H9 (cell line): Measurements from ENCODE around the gene PRPF8. TPM values are rescaled to one million over a fixed set of nuclear protein-coding genes. Genes with fewer than 3 reads are reported as not detected.

Source experiments
- DNase-seq: peaks from one replicate; pipeline ENCODE4 v3.0.0-alpha.2; 2017
- H2AFZ ChIP-seq: one replicate; pipeline ENCODE4 v1.6.1; 2013; ENCODE audit warnings: mild to moderate bottlenecking, low read length, control low read depth, moderate library complexity
- H2AK5ac ChIP-seq: 2 replicates; pipeline ENCODE4 v1.6.1; 2013; ENCODE audit warnings: low read length, control low read depth, mixed read lengths; ENCODE audit not compliant: insufficient read length
- H2BK120ac ChIP-seq: one replicate; pipeline ENCODE4 v1.6.1; 2013; ENCODE audit warnings: low read depth, mild to moderate bottlenecking, low read length, control low read depth, inconsistent platforms; ENCODE audit not compliant: poor library complexity, severe bottlenecking
- H2BK12ac ChIP-seq: 2 replicates; pipeline ENCODE4 v1.6.1; 2013; ENCODE audit warnings: low read length, control low read depth, mixed read lengths, low read depth; ENCODE audit not compliant: insufficient read length
- H2BK15ac ChIP-seq: 2 replicates; pipeline ENCODE4 v1.6.1; 2013; ENCODE audit warnings: low read depth, low read length, control low read depth
- H2BK20ac ChIP-seq: one replicate; pipeline ENCODE4 v1.6.1; 2013; ENCODE audit warnings: low read depth, mild to moderate bottlenecking, low read length, control low read depth, inconsistent platforms; ENCODE audit not compliant: poor library complexity, severe bottlenecking
- H2BK5ac ChIP-seq: 2 replicates; pipeline ENCODE4 v1.6.1; 2013; ENCODE audit warnings: low read length, control low read depth, mixed read lengths; ENCODE audit not compliant: insufficient read length
- H3K14ac ChIP-seq: 2 replicates; pipeline ENCODE4 v1.6.1; 2013; ENCODE audit warnings: low read length, control low read depth; ENCODE audit not compliant: insufficient read depth
- H3K18ac ChIP-seq: 2 replicates; pipeline ENCODE4 v1.6.1; 2013; ENCODE audit warnings: low read depth, mild to moderate bottlenecking, mixed read lengths, low read length, control low read depth; ENCODE audit not compliant: insufficient read length
- H3K23ac ChIP-seq: 2 replicates; pipeline ENCODE4 v1.6.1; 2013; ENCODE audit warnings: low read length, control low read depth, mixed read lengths, low read depth; ENCODE audit not compliant: insufficient read length
- H3K23me2 ChIP-seq: 2 replicates; pipeline ENCODE4 v1.6.1; 2013; ENCODE audit warnings: low read depth, mild to moderate bottlenecking, mixed read lengths, low read length, control low read depth; ENCODE audit not compliant: insufficient read length, poor library complexity, severe bottlenecking
- H3K27ac ChIP-seq: 2 replicates; pipeline ENCODE4 v1.5.1; 2013; ENCODE audit warnings: low read length, control low read depth, mixed read lengths, low read depth; ENCODE audit not compliant: insufficient read length
- H3K27me3 ChIP-seq: 2 replicates; pipeline ENCODE4 v1.6.1; 2013; ENCODE audit warnings: low read length, control low read depth, inconsistent platforms; ENCODE audit not compliant: insufficient read depth
- H3K4ac ChIP-seq: 2 replicates; pipeline ENCODE4 v1.6.1; 2013; ENCODE audit warnings: low read depth, mild to moderate bottlenecking, control low read depth, inconsistent platforms, low read length, moderate library complexity
- H3K4me1 ChIP-seq: 2 replicates; pipeline ENCODE4 v1.6.1; 2013; ENCODE audit warnings: low read length, control low read depth, inconsistent platforms; ENCODE audit not compliant: insufficient read depth
- H3K4me2 ChIP-seq: 2 replicates; pipeline ENCODE4 v1.6.1; 2013; ENCODE audit warnings: low read length, control low read depth, mixed read lengths; ENCODE audit not compliant: insufficient read length, insufficient read depth
- H3K56ac ChIP-seq: 2 replicates; pipeline ENCODE4 v1.6.1; 2013; ENCODE audit warnings: low read depth, mild to moderate bottlenecking, mixed read lengths, low read length, control low read depth; ENCODE audit not compliant: insufficient read length
- H3K79me1 ChIP-seq: 2 replicates; pipeline ENCODE4 v1.6.1; 2013; ENCODE audit warnings: low read depth, mild to moderate bottlenecking, moderate library complexity, low read length, control low read depth, inconsistent platforms; ENCODE audit not compliant: insufficient read depth, poor library complexity, severe bottlenecking
- H3K79me2 ChIP-seq: 2 replicates; pipeline ENCODE4 v1.6.1; 2013; ENCODE audit warnings: low read length, control low read depth, inconsistent platforms; ENCODE audit not compliant: insufficient read depth
- H3K9ac ChIP-seq: 2 replicates; pipeline ENCODE4 v1.6.1; 2013; ENCODE audit warnings: low read length, control low read depth, mixed read lengths; ENCODE audit not compliant: insufficient read length; ENCODE audit errors: extremely low read depth
- H3K9me3 ChIP-seq: one replicate; pipeline ENCODE4 v1.6.1; 2013; ENCODE audit warnings: low read depth, low read length, inconsistent platforms; ENCODE audit not compliant: control insufficient read depth
- H3T11ph ChIP-seq: one replicate; pipeline ENCODE4 v1.6.1; 2013; ENCODE audit warnings: mild to moderate bottlenecking, low read length, control low read depth, inconsistent platforms
- H4K20me1 ChIP-seq: one replicate; pipeline ENCODE4 v1.6.1; 2013; ENCODE audit not compliant: control insufficient read depth, insufficient read length, insufficient read depth
- H4K5ac ChIP-seq: 2 replicates; pipeline ENCODE4 v1.6.1; 2013; ENCODE audit warnings: low read depth, mild to moderate bottlenecking, mixed read lengths, low read length, control low read depth; ENCODE audit not compliant: insufficient read length
- H4K8ac ChIP-seq: replicated peaks from 2 replicates; pipeline ENCODE4 v1.6.1; 2013; ENCODE audit warnings: low read length, control low read depth, mixed read lengths, low read depth; ENCODE audit not compliant: insufficient read length
- H4K91ac ChIP-seq: 2 replicates; pipeline ENCODE4 v1.6.1; 2013; ENCODE audit warnings: low read depth, mild to moderate bottlenecking, moderate library complexity, mixed read lengths, low read length, control low read depth; ENCODE audit not compliant: insufficient read length
- H3K27ac Mint-ChIP-seq, 3 experiments: 2 replicates in 2 of 3; 3 replicates in 1 of 3; pipeline ENCODE4 v1.8.0; 2020 to 2021; ENCODE audit warnings: mixed read lengths in 3 of 3, mild to moderate bottlenecking in 1 of 3, moderate library complexity in 1 of 3
- H3K27me3 Mint-ChIP-seq: 2 replicates; pipeline ENCODE4 v1.8.0; 2021; ENCODE audit warnings: low read depth, mild to moderate bottlenecking, moderate library complexity, mixed read lengths
- H3K36me3 Mint-ChIP-seq, 3 experiments: 2 replicates in 2 of 3; 3 replicates in 1 of 3; pipeline ENCODE4 v1.8.0; 2020 to 2021; ENCODE audit warnings: low read depth in 3 of 3, mixed read lengths in 3 of 3; ENCODE audit not compliant: insufficient read depth in 1 of 3
- H3K4me1 Mint-ChIP-seq, 2 experiments: 2 replicates each; pipeline ENCODE4 v1.8.0; 2020; ENCODE audit warnings: mixed read lengths in 2 of 2
- H3K4me3 Mint-ChIP-seq, 2 experiments: 2 replicates in 1 of 2; 3 replicates in 1 of 2; pipeline ENCODE4 v1.8.0; 2020 to 2021; ENCODE audit warnings: mild to moderate bottlenecking in 2 of 2, mixed read lengths in 2 of 2, moderate library complexity in 1 of 2
- H3K9me3 Mint-ChIP-seq, 2 experiments: 2 replicates in 1 of 2; 3 replicates in 1 of 2; pipeline ENCODE4 v1.8.0; 2020; ENCODE audit warnings: mild to moderate bottlenecking in 2 of 2, mixed read lengths in 2 of 2, moderate library complexity in 1 of 2
- WGBS: extraction: QIAGEN DNeasy Blood & Tissue Kit; methylation state at CpG from one replicate; pipeline ENCODE4 v1.1.7; 2013; ENCODE audit warnings: missing lambda C conversion rate, low lambda C conversion rate, mixed read lengths; ENCODE audit not compliant: insufficient read length; ENCODE audit errors: extremely low coverage; 5-methylcytosine and 5-hydroxymethylcytosine counted together
- total RNA-seq: library from RNA; stranded (reverse); gene quantifications from 2 replicates; pipeline ENCODE4 v1.2.1, GENCODE V29; 2021
- TF ChIP-seq, protein P1 (sequence below): fragments of 200-600 bp; sonication (generic); conservative IDR thresholded peaks from 3 replicates; pipeline ENCODE4 v1.8.0; 2021; ENCODE audit warnings: antibody characterized with exemption, mild to moderate bottlenecking

PRPF8 gene
- total RNA-seq, 1 experiment from 2014 or later: 408 TPM

DNA sequence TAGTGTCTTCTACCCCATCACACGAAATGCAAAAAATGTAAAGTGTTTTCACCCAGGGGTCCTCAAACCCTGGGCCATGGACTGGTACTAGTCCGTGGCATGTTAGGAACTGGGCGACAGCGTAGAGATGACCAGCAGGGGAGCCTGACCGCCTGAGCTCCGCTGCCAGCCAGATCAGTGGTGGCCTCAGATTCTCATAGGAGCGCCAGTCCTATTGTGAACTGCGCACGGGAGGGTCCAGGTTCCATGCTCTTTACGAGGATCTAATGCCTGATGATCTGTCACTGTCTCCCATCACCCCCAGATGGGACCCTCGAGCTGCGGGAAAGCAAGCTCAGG is 43.6 kb downstream of the PRPF8 start:
- H2AK5ac ChIP-seq: no peak overlapping the region
- H4K20me1 ChIP-seq: no peaks in the 10 kb centered on the region
- no peak overlapping the region for H3K4me2 ChIP-seq
- no peak overlapping the region for H3K4ac ChIP-seq
- H4K8ac ChIP-seq: no peak overlapping the region
- no peak overlapping the region for H3K56ac ChIP-seq
- peaks cover 27 to 45% of the 10 kb centered on the region in 2 experiments for H3K4me1 Mint-ChIP-seq
- H3K27me3 Mint-ChIP-seq: peaks cover 9% of the 10 kb centered on the region
- H3K4me1 ChIP-seq: peaks cover 5% of the 10 kb centered on the region; the same call in 1 of the 2 replicates
- H3K79me1 ChIP-seq: no peaks in the 10 kb centered on the region
- H3K23me2 ChIP-seq: no peaks in the 10 kb centered on the region
- no peak overlapping the region for H3K27ac ChIP-seq
- H3K18ac ChIP-seq: no peak overlapping the region
- no peak overlapping the region for H2BK120ac ChIP-seq
- H3K79me2 ChIP-seq: no peaks in the 10 kb centered on the region
- no peak overlapping the region for H2BK5ac ChIP-seq
- H3K27ac Mint-ChIP-seq: peak overlapping the region in 2 of 3 experiments; percentile 26 to 56; a peak in 4 of 7 replicates
- TF ChIP-seq, protein P1, sequence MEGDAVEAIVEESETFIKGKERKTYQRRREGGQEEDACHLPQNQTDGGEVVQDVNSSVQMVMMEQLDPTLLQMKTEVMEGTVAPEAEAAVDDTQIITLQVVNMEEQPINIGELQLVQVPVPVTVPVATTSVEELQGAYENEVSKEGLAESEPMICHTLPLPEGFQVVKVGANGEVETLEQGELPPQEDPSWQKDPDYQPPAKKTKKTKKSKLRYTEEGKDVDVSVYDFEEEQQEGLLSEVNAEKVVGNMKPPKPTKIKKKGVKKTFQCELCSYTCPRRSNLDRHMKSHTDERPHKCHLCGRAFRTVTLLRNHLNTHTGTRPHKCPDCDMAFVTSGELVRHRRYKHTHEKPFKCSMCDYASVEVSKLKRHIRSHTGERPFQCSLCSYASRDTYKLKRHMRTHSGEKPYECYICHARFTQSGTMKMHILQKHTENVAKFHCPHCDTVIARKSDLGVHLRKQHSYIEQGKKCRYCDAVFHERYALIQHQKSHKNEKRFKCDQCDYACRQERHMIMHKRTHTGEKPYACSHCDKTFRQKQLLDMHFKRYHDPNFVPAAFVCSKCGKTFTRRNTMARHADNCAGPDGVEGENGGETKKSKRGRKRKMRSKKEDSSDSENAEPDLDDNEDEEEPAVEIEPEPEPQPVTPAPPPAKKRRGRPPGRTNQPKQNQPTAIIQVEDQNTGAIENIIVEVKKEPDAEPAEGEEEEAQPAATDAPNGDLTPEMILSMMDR: peak; percentile 20; the same call in 1 of the 3 replicates
- no peak overlapping the region for H2BK20ac ChIP-seq
- peaks cover 0 to 2% (median 0%) of the 10 kb centered on the region in 3 experiments; a peak in 2 of 7 replicates for H3K36me3 Mint-ChIP-seq
- no peak overlapping the region for H2BK12ac ChIP-seq
- no peaks in the 10 kb centered on the region for H3K9me3 ChIP-seq
- no peak overlapping the region for H4K5ac ChIP-seq
- H3K23ac ChIP-seq: no peak overlapping the region
- H3K4me3 Mint-ChIP-seq: no peak overlapping the region; a peak in 1 of 5 replicates
- no peak overlapping the region for H2AFZ ChIP-seq
- no peak overlapping the region for H2BK15ac ChIP-seq
- no CpG with 5 or more reads among the region's 12 CpGs for WGBS
- DNase-seq: no peak
- no peak overlapping the region for H3T11ph ChIP-seq
- H4K91ac ChIP-seq: no peak overlapping the region
- no peaks in the 10 kb centered on the region; the same call in 1 of the 2 replicates for H3K27me3 ChIP-seq
- H3K9ac ChIP-seq: no peak overlapping the region
- peaks cover 0 to 8% of the 10 kb centered on the region in 2 experiments; a peak in 1 of 5 replicates for H3K9me3 Mint-ChIP-seq
- H3K14ac ChIP-seq: no peak overlapping the region
